Activated CD4-positive, alpha-beta T cell treated with anti-CD3 and anti-CD28 coated beads, Interleukin-2, amount 50 U/mL, for 1 hour (primary cell): ENCODE data around the gene TMEM109.
A peak's percentile ranks its signal among the peaks of the same experiment; 100 is the strongest.

Experiments used
- DNase-seq: peaks from one replicate; pipeline ENCODE4 v3.0.0-alpha.2; 2020

The TMEM109 gene

DNA sequence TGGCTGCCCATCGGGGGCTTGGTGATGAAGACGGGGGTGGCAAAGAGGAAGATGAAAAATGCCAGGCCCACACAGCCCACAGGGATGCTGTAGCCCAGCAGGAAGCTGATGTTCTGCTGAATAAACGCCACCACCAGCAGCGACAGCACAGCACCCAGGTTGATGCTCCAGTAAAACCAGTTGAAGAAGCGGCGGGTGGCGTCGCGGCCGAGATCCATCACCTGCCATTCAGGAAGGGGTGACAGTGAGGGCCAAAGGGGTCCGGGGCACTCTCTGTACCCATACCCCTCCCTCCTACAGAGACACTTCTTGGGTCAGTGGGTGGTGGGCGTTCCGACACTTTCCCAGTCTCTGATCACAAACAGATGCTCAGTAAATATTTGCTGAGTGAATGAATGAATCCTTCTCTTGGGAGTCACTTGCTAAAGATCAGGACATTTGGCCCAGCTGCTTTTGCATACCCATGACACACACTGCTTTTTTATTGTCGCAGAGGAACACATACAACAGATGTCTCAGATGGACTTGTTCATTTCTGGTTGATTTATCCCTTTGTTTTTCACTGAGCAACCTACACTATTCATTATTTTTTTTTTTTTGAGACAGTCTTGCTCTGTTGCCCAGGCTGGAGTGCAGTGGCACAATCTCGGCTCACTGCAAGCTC is 32.8 kb downstream of the TMEM109 start:
- DNase-seq, result no peak

DNA sequence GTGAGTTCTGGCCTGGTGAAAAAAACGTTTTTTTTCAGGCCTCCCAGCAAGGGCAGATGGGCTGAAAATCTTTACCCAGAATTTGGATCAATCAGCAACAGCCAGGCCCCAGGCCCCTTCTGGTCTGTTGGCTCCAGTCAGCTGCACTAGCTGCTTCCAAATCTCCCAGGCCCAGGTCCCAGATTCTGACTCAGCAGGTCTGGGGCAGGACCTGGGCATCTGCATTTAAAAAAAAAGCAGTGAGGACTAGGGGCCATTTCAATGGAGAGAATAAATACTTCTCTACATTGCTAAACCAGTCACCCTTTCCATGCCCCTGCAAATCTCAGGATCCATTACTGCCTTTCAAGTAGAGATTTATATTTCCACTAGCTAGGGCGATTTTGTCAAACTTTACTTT is 33.7 kb downstream of the TMEM109 start:
- no peak for DNase-seq

DNA sequence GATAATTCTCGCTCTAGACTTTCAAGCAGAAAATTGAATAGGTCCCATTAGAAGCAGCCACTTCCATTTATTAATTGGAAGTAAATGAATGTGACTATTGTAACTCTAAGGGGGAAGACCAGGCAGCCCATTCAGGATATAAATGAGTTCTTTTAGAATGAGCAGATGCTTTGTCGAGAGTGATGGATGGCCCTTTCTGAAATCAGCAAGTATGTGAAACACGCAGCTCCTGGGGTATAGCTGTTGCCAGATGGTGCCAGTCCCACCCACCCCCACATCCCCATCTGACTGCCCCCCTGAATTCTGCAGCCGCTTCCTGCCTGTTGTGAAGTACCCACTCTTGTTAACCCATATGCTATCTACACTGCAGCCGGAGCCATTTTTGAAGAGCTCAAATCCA is 34.3 kb downstream of the TMEM109 start:
- DNase-seq, result no peak

GRCh38 chr11:60950024-60950423 is 36.1 kb downstream of the TMEM109 start:
- DNase-seq, result no peak

- DNase-seq, result peak; percentile 38
These were observed 37.1 kb downstream of the TMEM109 start for GRCh38 chr11:60950933-60951605.

DNA sequence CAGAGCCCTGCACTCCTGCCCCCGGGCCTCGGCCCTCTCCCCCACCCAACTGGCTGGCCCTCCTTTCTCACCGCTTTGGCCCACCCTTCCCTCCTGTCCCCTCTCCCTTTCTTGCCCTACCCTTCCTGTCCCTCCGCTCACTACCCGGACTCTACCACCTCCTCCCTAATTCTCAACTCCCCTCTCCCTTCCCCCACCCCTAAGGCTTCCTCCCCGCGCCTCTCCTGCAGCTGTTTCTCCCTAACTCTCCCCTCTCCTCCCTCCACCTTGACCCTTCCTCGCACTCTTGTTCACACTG is 37.6 kb downstream of the TMEM109 start:
- no peak for DNase-seq

DNA sequence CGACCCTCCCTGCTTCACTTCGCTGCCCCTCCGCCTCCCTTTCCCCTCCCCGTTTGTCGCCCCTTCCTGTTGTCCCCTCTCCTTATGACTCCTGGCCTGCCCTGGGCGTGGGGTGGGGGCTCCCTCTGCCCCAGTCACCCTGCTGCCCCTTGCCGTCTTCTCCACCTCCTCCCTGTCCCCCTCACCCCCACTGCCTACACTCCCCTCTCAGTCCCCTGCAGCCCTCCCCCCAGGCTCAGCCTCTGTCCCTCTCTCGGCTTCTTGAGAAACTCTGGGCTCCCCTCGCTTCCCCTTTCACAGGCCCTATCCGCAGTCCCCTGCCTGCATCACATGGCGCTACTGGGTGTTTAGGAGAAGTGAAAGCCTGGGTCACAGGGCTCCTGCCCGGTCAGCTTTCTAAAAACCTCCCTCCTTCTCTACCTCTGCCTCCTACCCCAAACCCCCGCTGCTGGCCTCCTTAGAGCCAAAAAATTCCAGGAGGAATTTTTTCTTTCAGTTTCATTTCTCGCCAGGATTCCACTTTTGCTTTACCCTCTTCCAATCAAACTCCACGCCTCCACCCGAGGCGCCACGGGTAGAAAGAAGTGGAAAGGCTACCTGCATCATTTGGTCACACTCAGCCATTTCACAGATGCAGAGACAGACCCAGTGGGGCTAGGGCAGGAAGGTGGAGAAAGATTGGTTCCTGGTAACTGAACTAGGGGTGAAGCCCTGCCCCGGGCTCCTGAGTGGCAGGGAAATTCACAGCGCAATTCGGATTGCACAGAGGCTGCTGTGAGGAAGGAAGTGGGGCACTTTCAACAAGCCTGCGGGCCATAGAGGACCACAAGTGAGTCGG is 38.2 kb downstream of the TMEM109 start, which contains the start of gene SLC15A3:
Gene SLC15A3 (minus strand): TSS at position 273 of the 838 bp plus-strand sequence. CDS start 625 bp downstream, outside the sequence.
- peak; percentile 20 for DNase-seq

DNA sequence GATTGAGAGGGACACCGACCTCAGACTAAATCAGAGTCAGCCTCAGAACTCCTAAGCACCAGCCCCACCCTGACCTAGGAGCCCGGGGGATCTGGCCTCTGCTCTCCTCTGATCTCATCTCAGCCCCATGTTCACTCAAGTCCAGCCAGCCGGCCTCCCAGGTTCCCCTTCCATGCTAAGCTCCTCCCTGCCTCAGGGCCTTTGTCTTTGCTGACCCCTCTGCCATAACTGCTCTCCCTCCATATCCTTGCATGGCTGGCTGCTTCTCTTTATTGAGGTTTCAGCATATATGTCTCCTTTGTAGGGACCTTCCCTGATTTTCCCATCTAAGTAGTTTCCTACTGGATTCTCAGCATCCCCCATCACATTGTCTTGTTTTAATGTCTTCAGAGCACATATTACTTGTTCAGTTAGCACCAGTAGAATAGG is 38.8 kb downstream of the TMEM109 start:
- DNase-seq, result no peak

- no peak for DNase-seq
These were observed 39.8 kb downstream of the TMEM109 start for GRCh38 chr11:60953781-60954180.

GRCh38 chr11:60954421-60954820 is 40.5 kb downstream of the TMEM109 start:
- DNase-seq, result no peak

- DNase-seq, result no peak
These were observed 41.6 kb downstream of the TMEM109 start for GRCh38 chr11:60955571-60955970.

GRCh38 chr11:60957188-60957587 is 43.2 kb downstream of the TMEM109 start:
- no peak for DNase-seq

GRCh38 chr11:60959431-60959830 is 45.5 kb downstream of the TMEM109 start:
- no peak for DNase-seq

GRCh38 chr11:60960405-60960804 is 46.4 kb downstream of the TMEM109 start:
- no peak for DNase-seq

DNA sequence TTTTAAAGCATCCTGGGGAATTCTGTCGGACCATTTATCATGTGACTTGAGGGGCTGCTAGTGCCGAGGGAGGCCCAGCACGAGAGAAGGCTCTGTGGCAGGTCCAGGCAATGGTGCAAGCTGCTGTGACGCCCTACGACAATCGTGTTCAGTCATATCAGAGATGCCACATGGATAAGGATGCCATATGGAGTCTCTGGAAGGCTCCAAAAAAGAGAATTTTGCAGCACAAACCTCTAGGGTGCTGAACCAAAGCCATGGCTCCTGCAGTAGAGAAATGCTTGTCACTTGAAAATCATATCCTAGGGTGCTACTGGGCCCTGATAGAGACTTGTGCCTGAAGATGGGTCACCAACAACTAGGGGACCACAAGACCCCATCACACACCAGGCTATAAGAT is 50.8 kb downstream of the TMEM109 start:
- DNase-seq, result no peak

GRCh38 chr11:60966890-60967289 is 52.9 kb downstream of the TMEM109 start:
- DNase-seq, result no peak

GRCh38 chr11:60968223-60968622 is 54.3 kb downstream of the TMEM109 start:
- DNase-seq, result no peak

GRCh38 chr11:60970369-60970774 is 56.4 kb downstream of the TMEM109 start:
- peak; percentile 82 for DNase-seq

GRCh38 chr11:60970890-60971289 is 56.9 kb downstream of the TMEM109 start:
- DNase-seq, result no peak

DNA sequence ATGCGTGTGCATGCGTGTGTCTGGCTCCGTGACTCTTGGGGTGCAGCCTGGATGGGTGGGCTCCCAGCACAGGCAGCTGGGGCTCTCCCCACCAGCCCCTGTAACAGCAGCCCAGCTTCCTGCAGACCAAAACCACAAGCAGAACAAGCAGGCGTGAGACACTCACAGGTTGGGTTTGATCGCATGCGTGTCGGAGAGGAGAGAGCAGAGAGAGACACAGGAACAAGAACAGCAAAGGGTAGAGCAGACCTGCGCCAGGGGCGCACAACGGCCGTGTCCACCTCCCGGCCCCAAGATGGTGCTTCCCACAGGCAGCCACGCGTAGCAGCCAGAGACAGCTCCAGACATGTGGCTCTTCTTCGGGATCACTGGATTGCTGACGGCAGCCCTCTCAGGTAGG is 57.6 kb downstream of the TMEM109 start, which contains the start of gene CD6:
Gene CD6 (plus strand): TSS at position 161 of the 400 bp plus-strand sequence. CDS start 186 bp downstream, at position 347.
- DNase-seq, result peak; percentile 66

GRCh38 chr11:60972182-60973030 is 58.4 kb downstream of the TMEM109 start:
- peak; percentile 46 for DNase-seq
